ENCODE data around the gene CPSF7. TPM values are rescaled to one million over a fixed set of nuclear protein-coding genes. Genes with fewer than 3 reads are reported as not detected.

The CPSF7 gene
- total RNA-seq, 1 donor from 2014 or later, result 63.2 TPM

DNA sequence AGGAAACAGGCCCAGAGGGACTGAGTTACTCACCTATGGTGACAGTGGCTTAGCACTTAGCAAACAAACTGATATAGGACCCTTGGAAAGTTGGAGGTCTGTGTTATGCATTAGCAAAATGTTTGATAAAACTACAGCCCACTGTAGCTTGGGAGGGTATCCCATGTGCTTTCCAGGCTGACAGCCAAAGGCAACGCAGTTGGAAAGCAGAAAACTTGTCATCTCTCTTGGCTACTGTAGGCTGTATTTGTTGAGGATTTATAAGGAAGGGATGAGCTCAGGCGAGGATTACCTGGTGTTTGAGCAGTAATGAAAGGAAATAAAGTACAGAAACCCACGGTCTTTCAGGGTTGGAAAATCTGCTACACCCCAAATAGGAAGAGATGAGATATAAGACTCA is 23.9 kb upstream of the CPSF7 start:
- peaks cover 66% of the 10 kb centered on the region for H4K20me1 ChIP-seq (ENCODE audit: insufficient read depth, low read length)
- H3K4me3 Mint-ChIP-seq (ENCODE audit: unreplicated experiment), result no peak overlapping the region
- no peaks in the 10 kb centered on the region for H3K27me3 Mint-ChIP-seq (ENCODE audit: low read depth, unreplicated experiment)
- H3K4me1 ChIP-seq (ENCODE audit: insufficient read depth, low read length), result no peaks in the 10 kb centered on the region
- no peaks in the 10 kb centered on the region for H3K27me3 ChIP-seq (ENCODE audit: insufficient read depth, low read length)
- H3K4me3 ChIP-seq (ENCODE audit: insufficient read depth, low read depth, low read length), result no peak overlapping the region
- no peak overlapping the region for H3K27ac ChIP-seq (ENCODE audit: low read depth, low read length)
- no peak for DNase-seq (ENCODE audit: low read depth)
- peaks cover 2% of the 10 kb centered on the region for H3K4me1 Mint-ChIP-seq (ENCODE audit: low read depth, unreplicated experiment)
- peaks cover 19% of the 10 kb centered on the region for H3K36me3 Mint-ChIP-seq (ENCODE audit: low read depth, unreplicated experiment)
- TF ChIP-seq EZH2 (IDR thresholded peaks at IDR 0.05; ENCODE audit: insufficient read depth, low read length), result no peak
- TF ChIP-seq, protein P1, sequence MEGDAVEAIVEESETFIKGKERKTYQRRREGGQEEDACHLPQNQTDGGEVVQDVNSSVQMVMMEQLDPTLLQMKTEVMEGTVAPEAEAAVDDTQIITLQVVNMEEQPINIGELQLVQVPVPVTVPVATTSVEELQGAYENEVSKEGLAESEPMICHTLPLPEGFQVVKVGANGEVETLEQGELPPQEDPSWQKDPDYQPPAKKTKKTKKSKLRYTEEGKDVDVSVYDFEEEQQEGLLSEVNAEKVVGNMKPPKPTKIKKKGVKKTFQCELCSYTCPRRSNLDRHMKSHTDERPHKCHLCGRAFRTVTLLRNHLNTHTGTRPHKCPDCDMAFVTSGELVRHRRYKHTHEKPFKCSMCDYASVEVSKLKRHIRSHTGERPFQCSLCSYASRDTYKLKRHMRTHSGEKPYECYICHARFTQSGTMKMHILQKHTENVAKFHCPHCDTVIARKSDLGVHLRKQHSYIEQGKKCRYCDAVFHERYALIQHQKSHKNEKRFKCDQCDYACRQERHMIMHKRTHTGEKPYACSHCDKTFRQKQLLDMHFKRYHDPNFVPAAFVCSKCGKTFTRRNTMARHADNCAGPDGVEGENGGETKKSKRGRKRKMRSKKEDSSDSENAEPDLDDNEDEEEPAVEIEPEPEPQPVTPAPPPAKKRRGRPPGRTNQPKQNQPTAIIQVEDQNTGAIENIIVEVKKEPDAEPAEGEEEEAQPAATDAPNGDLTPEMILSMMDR (IDR thresholded peaks at IDR 0.05; ENCODE audit: insufficient read depth, low read depth, low read length), result no peak
- H3K27ac Mint-ChIP-seq (ENCODE audit: unreplicated experiment), result no peak overlapping the region
- FAIRE-seq, result no peak
- H3K9me3 Mint-ChIP-seq (ENCODE audit: unreplicated experiment), result no peaks in the 10 kb centered on the region
- H3K9ac ChIP-seq (ENCODE audit: low read length), result no peak overlapping the region
- H3K36me3 ChIP-seq (ENCODE audit: insufficient read depth, low read length), result peaks cover 6% of the 10 kb centered on the region
- no peaks in the 10 kb centered on the region for H3K9me3 ChIP-seq (ENCODE audit: insufficient read depth, low read depth, low read length)
- H3K4me2 ChIP-seq (ENCODE audit: low read length), result no peak overlapping the region
- H2AFZ ChIP-seq (ENCODE audit: low read depth, low read length), result no peak overlapping the region
- peaks cover 4% of the 10 kb centered on the region for H3K79me2 ChIP-seq (ENCODE audit: insufficient read depth, low read length)

DNA sequence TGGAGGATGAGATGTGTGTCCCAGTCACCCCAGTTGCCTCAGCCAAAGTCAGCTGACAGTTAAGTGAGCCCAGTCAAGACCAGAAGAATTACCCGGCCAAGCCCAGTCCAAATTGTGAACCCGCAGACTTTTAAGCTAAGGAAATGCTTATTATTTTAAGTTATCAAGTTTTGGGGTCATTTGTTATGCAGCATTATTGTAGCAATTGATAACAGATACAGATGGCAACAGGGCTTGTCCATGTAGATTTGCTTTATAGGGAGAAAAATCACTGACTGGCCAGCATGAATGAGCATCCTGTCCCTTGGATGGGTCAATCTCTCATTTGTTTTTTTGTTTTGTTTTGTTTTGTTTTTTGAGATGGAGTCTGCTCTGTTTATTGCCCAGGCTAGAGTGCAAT is 23.1 kb upstream of the CPSF7 start:
- Mint-ChIP-seq H3K27me3 (ENCODE audit: low read depth, unreplicated experiment) (no peaks in the 10 kb centered on the region), H3K9me3 (ENCODE audit: unreplicated experiment) (no peaks in the 10 kb centered on the region), H3K4me1 (ENCODE audit: low read depth, unreplicated experiment) (peaks cover 9% of the 10 kb centered on the region), H3K27ac (ENCODE audit: unreplicated experiment) (no peak overlapping the region), H3K4me3 (ENCODE audit: unreplicated experiment) (no peak overlapping the region), H3K36me3 (ENCODE audit: low read depth, unreplicated experiment) (peaks cover 21% of the 10 kb centered on the region)
- peaks cover 4% of the 10 kb centered on the region for H3K79me2 ChIP-seq (ENCODE audit: insufficient read depth, low read length)
- no peak overlapping the region for H3K9ac ChIP-seq (ENCODE audit: low read length)
- H2AFZ ChIP-seq (ENCODE audit: low read depth, low read length), result no peak overlapping the region
- no peaks in the 10 kb centered on the region for H3K4me1 ChIP-seq (ENCODE audit: insufficient read depth, low read length)
- H3K27ac ChIP-seq (ENCODE audit: low read depth, low read length), result no peak overlapping the region
- no peak for DNase-seq (ENCODE audit: low read depth)
- H3K9me3 ChIP-seq (ENCODE audit: insufficient read depth, low read depth, low read length), result no peaks in the 10 kb centered on the region
- peaks cover 14% of the 10 kb centered on the region for H3K36me3 ChIP-seq (ENCODE audit: insufficient read depth, low read length)
- no peak overlapping the region for H3K4me3 ChIP-seq (ENCODE audit: insufficient read depth, low read depth, low read length)
- TF ChIP-seq, protein P1 (IDR thresholded peaks at IDR 0.05; ENCODE audit: insufficient read depth, low read depth, low read length), result no peak
- TF ChIP-seq EZH2 (IDR thresholded peaks at IDR 0.05; ENCODE audit: insufficient read depth, low read length), result no peak
- H3K27me3 ChIP-seq (ENCODE audit: insufficient read depth, low read length), result no peaks in the 10 kb centered on the region
- H3K4me2 ChIP-seq (ENCODE audit: low read length), result no peak overlapping the region
- FAIRE-seq, result no peak
- peaks cover 68% of the 10 kb centered on the region for H4K20me1 ChIP-seq (ENCODE audit: insufficient read depth, low read length)

DNA sequence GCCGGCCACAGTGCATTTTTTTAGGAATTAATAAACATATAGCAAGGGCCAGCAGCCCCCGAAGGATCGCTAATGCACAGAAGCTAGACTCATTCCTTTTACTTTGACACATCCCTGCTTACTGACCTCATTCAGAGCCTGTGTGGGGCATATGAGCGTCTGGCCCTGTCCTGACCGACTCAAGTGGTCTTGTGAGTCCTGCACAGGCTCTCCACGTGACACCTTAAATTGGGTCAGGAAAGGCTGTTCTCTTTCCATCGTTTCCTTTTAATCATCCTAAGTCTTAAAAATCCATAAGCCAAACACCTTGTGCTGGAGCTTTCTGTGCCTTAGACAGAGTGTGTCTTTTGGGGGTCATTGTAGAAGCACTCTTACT is 18.8 kb upstream of the CPSF7 start:
- Histone ChIP-seq H3K79me2 (ENCODE audit: insufficient read depth, low read length) (peaks cover 12% of the 10 kb centered on the region), H3K4me2 (ENCODE audit: low read length) (no peak overlapping the region), H2AFZ (ENCODE audit: low read depth, low read length) (no peak overlapping the region), H3K4me1 (ENCODE audit: insufficient read depth, low read length) (peaks cover 10% of the 10 kb centered on the region), H3K9me3 (ENCODE audit: insufficient read depth, low read depth, low read length) (no peaks in the 10 kb centered on the region), H3K36me3 (ENCODE audit: insufficient read depth, low read length) (peaks cover 19% of the 10 kb centered on the region), H3K27ac (ENCODE audit: low read depth, low read length) (no peak overlapping the region), H3K9ac (ENCODE audit: low read length) (no peak overlapping the region), H3K27me3 (ENCODE audit: insufficient read depth, low read length) (no peaks in the 10 kb centered on the region), H4K20me1 (ENCODE audit: insufficient read depth, low read length) (peaks cover 68% of the 10 kb centered on the region), H3K4me3 (ENCODE audit: insufficient read depth, low read depth, low read length) (no peak overlapping the region)
- Mint-ChIP-seq H3K4me3 (ENCODE audit: unreplicated experiment) (no peak overlapping the region), H3K9me3 (ENCODE audit: unreplicated experiment) (no peaks in the 10 kb centered on the region), H3K4me1 (ENCODE audit: low read depth, unreplicated experiment) (peaks cover 24% of the 10 kb centered on the region), H3K27ac (ENCODE audit: unreplicated experiment) (no peak overlapping the region), H3K27me3 (ENCODE audit: low read depth, unreplicated experiment) (no peaks in the 10 kb centered on the region), H3K36me3 (ENCODE audit: low read depth, unreplicated experiment) (peaks cover 9% of the 10 kb centered on the region)
- TF ChIP-seq, protein P1 (IDR thresholded peaks at IDR 0.05; ENCODE audit: insufficient read depth, low read depth, low read length), result no peak
- TF ChIP-seq EZH2 (IDR thresholded peaks at IDR 0.05; ENCODE audit: insufficient read depth, low read length), result no peak
- no peak for DNase-seq (ENCODE audit: low read depth)
- no peak for FAIRE-seq

Measured in astrocyte (in vitro differentiated cells and primary cell).